Lower lobe of right lung (tissue), 2 donors: ENCODE data around the gene ZNF660. TPM values are rescaled to one million over a fixed set of nuclear protein-coding genes. Genes with fewer than 3 reads are reported as not detected.

Experiments
- ATAC-seq, 2 donors: fragments of 200-7000 bp; cut with Tn5 transposase; one replicate each; pipeline ENCODE4 v1.9.1; 2020 to 2022; ENCODE audit warnings: mild to moderate bottlenecking in 2 of 2, moderate library complexity in 2 of 2
- DNase-seq: peaks from one replicate; pipeline ENCODE4 v3.0.0-alpha.2; 2020
- H3K27ac ChIP-seq: fragments of 200-600 bp; one replicate; pipeline ENCODE4 v1.8.0; 2022
- H3K27me3 ChIP-seq: fragments of 200-600 bp; one replicate; pipeline ENCODE4 v1.8.0; 2022; ENCODE audit warnings: low read depth
- H3K36me3 ChIP-seq: fragments of 200-600 bp; one replicate; pipeline ENCODE4 v1.8.0; 2022; ENCODE audit warnings: mild to moderate bottlenecking
- H3K4me1 ChIP-seq: fragments of 200-600 bp; one replicate; pipeline ENCODE4 v1.8.0; 2022
- H3K4me3 ChIP-seq: fragments of 200-600 bp; one replicate; pipeline ENCODE4 v1.8.0; 2022; ENCODE audit warnings: mild to moderate bottlenecking
- H3K9me3 ChIP-seq: fragments of 200-600 bp; one replicate; pipeline ENCODE4 v1.8.0; 2022
- intact Hi-C: fragments of 100-400 bp; cut with DNase I; formaldehyde crosslinking; loops from one replicate; pipeline ENCODE4 v1.11.0; 2022
- total RNA-seq: library from RNA; stranded (reverse); fragmentation: NEBNext Ultra II Directional; extraction: Animal tissue kit (Norgen Biotek cat#: 25700); gene quantifications from one replicate; pipeline ENCODE4 v1.2.1, GENCODE V29; 2021
- TF ChIP-seq, protein P1 (sequence below): fragments of 200-600 bp; IDR thresholded peaks from one replicate; pipeline ENCODE4 v1.8.0; 2022; ENCODE audit warnings: antibody characterized with exemption, mild to moderate bottlenecking
- donor health status: DM: no; HTN: yes; CAD: no; lungs with severe emphysema.

ZNF660 gene
- total RNA-seq, 1 donor from 2014 or later = 2.7 TPM

DNA sequence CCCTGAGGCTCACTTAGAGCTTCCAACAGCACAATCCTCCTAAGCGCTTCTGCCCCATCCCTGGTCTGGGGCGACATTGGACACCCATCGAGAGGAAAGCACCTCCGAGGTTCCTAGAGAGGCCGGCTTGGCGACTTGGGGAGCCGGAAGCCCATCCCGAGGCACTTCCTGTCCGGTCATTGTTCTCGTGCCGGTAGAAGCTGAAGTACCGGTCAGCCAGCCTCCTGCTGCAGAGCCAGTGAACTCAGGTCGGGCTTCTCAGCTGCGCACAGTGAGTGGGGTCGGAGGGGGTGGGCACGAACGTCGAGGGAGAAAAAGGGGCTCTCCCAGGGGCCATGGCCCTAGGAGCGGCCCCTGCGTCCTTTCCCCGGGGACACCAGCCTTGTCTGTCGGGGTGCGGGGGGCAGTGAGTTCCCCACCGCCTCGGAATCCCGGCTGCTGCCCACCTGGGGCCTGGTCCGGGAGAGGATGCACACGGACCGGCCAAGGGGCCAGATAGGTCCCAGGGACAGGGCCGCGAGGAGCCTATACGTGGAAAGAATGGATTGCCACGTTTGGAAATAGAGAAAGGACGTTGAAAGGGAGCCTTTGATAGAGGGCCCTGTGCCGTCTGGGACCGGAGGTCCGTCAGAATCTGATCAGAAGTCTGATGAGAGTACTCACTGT is 63.9 kb downstream of the ZNF660 start, which contains the start of gene ZNF35:
ZNF35 (plus strand) TSS at position 169 of the 666 bp plus-strand sequence. CDS start 2,336 bp downstream, outside the sequence.
- Histone ChIP-seq H3K27me3 (no peaks in the 10 kb centered on the region), H3K27ac (peak within 1 kb of the TSS; percentile 79), H3K4me1 (peaks cover 13% of the 10 kb centered on the region), H3K36me3 (peaks cover 30% of the 10 kb centered on the region), H3K9me3 (peaks cover 13% of the 10 kb centered on the region), H3K4me3 (peak within 1 kb of the TSS; percentile 93)
- intact Hi-C loops = no loop called here
- ATAC-seq (peak; percentile 97 to 99), DNase-seq (peak; percentile 87)
- TF ChIP-seq, protein P1, sequence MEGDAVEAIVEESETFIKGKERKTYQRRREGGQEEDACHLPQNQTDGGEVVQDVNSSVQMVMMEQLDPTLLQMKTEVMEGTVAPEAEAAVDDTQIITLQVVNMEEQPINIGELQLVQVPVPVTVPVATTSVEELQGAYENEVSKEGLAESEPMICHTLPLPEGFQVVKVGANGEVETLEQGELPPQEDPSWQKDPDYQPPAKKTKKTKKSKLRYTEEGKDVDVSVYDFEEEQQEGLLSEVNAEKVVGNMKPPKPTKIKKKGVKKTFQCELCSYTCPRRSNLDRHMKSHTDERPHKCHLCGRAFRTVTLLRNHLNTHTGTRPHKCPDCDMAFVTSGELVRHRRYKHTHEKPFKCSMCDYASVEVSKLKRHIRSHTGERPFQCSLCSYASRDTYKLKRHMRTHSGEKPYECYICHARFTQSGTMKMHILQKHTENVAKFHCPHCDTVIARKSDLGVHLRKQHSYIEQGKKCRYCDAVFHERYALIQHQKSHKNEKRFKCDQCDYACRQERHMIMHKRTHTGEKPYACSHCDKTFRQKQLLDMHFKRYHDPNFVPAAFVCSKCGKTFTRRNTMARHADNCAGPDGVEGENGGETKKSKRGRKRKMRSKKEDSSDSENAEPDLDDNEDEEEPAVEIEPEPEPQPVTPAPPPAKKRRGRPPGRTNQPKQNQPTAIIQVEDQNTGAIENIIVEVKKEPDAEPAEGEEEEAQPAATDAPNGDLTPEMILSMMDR = no peak

Other genes with a start within 250 kb of the ZNF660 start
- 33.5 TPM for gene TCAIM, start 246.2 kb upstream of the ZNF660 start, total RNA-seq
- 21.1 TPM for gene ZNF445, start 107.3 kb upstream of the ZNF660 start, total RNA-seq
- gene ZKSCAN7, start 29.8 kb upstream of the ZNF660 start, total RNA-seq = 3.9 TPM
- gene ZNF197, start 40.1 kb downstream of the ZNF660 start, total RNA-seq = 12.6 TPM
- gene ZNF35, start 63.8 kb downstream of the ZNF660 start, total RNA-seq = 8.8 TPM
- gene ZNF502, start 127.7 kb downstream of the ZNF660 start, total RNA-seq = 2.3 TPM
- 4.8 TPM for gene ZNF501, start 144.7 kb downstream of the ZNF660 start, total RNA-seq
- gene KIAA1143, start 176.7 kb downstream of the ZNF660 start, total RNA-seq = 27.8 TPM
- 1.3 TPM for gene KIF15, start 176.8 kb downstream of the ZNF660 start, total RNA-seq